Mesothelial cell of epicardium (in vitro differentiated cells): ENCODE results near the gene MAD2L2. TPM values are rescaled to one million over a fixed set of nuclear protein-coding genes. Genes with fewer than 3 reads are reported as not detected.

Experiments
- DNase-seq, 2 experiments: peaks; one replicate each; pipeline ENCODE4 v3.0.0; 2021; ENCODE audit warnings: low spot score in 2 of 2; ENCODE audit not compliant: unreplicated experiment in 2 of 2
- H3K27ac Mint-ChIP-seq: 2 replicates; pipeline ENCODE4 v1.8.0; 2021; ENCODE audit warnings: mixed read lengths
- H3K27me3 Mint-ChIP-seq: 2 replicates; pipeline ENCODE4 v1.8.0; 2021; ENCODE audit warnings: low read depth, mixed read lengths
- H3K36me3 Mint-ChIP-seq: 2 replicates; pipeline ENCODE4 v1.8.0; 2021; ENCODE audit warnings: mixed read lengths
- H3K4me1 Mint-ChIP-seq: 2 replicates; pipeline ENCODE4 v1.8.0; 2021; ENCODE audit warnings: mixed read lengths
- H3K4me3 Mint-ChIP-seq: 2 replicates; pipeline ENCODE4 v1.8.0; 2021; ENCODE audit warnings: mild to moderate bottlenecking, moderate library complexity, mixed read lengths
- H3K9me3 Mint-ChIP-seq: 2 replicates; pipeline ENCODE4 v1.8.0; 2021; ENCODE audit warnings: mixed read lengths
- CTCF ChIP-seq: fragments of 200-600 bp; sonication (generic); IDR thresholded peaks from one replicate; pipeline ENCODE4 v1.5.0; 2021; ENCODE audit warnings: antibody characterized with exemption; ENCODE audit not compliant: unreplicated experiment
- total RNA-seq: library from RNA; stranded (reverse); gene quantifications from 3 replicates; pipeline ENCODE4 v1.2.1, GENCODE V29; 2021

The MAD2L2 gene
- total RNA-seq, 1 donor from 2014 or later, result 56.3 TPM

- Mint-ChIP-seq H3K27ac (no peak overlapping the region), H3K9me3 (no peaks in the 10 kb centered on the region), H3K4me3 (peak overlapping the region; percentile 60), H3K36me3 (peaks cover 1% of the 10 kb centered on the region), H3K27me3 (peaks cover 45% of the 10 kb centered on the region), H3K4me1 (peaks cover 15% of the 10 kb centered on the region)
- no peak for DNase-seq
- TF ChIP-seq CTCF, result no peak
Observed at GRCh38 chr1:11653101-11653860, 27.7 kb downstream of the MAD2L2 start.

DNA sequence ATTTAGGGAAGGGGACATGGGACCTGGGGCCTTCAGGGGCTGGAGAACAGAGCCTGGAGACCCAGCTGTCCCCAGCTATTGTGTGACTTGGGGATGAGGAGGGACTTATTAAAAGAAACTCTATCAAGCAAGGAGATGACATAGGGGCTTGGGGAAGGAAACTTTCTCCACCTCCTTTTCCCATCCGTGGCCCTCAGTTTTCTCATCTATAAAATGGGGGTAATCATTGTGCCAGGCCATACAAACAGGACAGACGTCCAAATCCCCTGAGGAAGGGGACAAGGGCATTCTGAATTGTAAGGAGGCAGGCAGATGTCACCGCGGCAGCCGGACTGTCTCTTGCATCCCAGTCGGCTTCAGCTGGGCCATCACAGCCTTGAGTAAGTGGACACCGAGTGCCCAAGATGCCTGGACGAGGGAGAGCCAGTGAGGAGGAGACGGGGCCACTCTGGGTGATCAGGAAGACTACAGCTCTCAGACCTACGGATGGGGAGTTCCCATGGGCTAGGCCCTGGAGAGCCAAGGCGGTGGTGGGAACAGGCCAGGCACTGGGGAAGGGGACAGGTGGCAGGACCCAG is 28.7 kb downstream of the MAD2L2 start:
- Mint-ChIP-seq H3K27ac (no peak overlapping the region), H3K27me3 (peaks cover 49% of the 10 kb centered on the region), H3K4me1 (peaks cover 15% of the 10 kb centered on the region), H3K36me3 (no peaks in the 10 kb centered on the region), H3K4me3 (no peak overlapping the region), H3K9me3 (no peaks in the 10 kb centered on the region)
- DNase-seq, result no peak
- TF ChIP-seq CTCF, result no peak

- Mint-ChIP-seq H3K27ac (no peak overlapping the region), H3K9me3 (no peaks in the 10 kb centered on the region), H3K4me3 (peak overlapping the region; percentile 8), H3K36me3 (no peaks in the 10 kb centered on the region), H3K4me1 (peaks cover 15% of the 10 kb centered on the region), H3K27me3 (peaks cover 60% of the 10 kb centered on the region)
- no peak for DNase-seq
- TF ChIP-seq CTCF, result no peak
Observed at GRCh38 chr1:11651017-11651416, 29.9 kb downstream of the MAD2L2 start.

- Mint-ChIP-seq H3K27me3 (peaks cover 60% of the 10 kb centered on the region), H3K27ac (no peak overlapping the region), H3K9me3 (no peaks in the 10 kb centered on the region), H3K36me3 (no peaks in the 10 kb centered on the region), H3K4me1 (peaks cover 11% of the 10 kb centered on the region), H3K4me3 (peak overlapping the region; percentile 8)
- peak in 1 of 2 experiments; percentile 66 for DNase-seq
- peak; percentile 24 for TF ChIP-seq CTCF
Observed at GRCh38 chr1:11650331-11650991, 30.5 kb downstream of the MAD2L2 start.

GRCh38 chr1:11649624-11650330 is 31.2 kb downstream of the MAD2L2 start:
- no peak for TF ChIP-seq CTCF
- Mint-ChIP-seq H3K4me1 (peaks cover 8% of the 10 kb centered on the region), H3K9me3 (no peaks in the 10 kb centered on the region), H3K36me3 (no peaks in the 10 kb centered on the region), H3K27me3 (peaks cover 60% of the 10 kb centered on the region), H3K27ac (no peak overlapping the region), H3K4me3 (no peak overlapping the region)
- DNase-seq, result no peak
